Measurements from ENCODE around the gene EML4. TPM values are rescaled to one million over a fixed set of nuclear protein-coding genes. Genes with fewer than 3 reads are reported as not detected.

The EML4 gene
- total RNA-seq, 4 donors from 2014 or later: 27.4 to 96.8 (median 58.0) TPM

GRCh38 chr2:42324244-42324643 is 155.1 kb downstream of the EML4 start:
- H3K36me3 ChIP-seq: no peaks in the 10 kb centered on the region
- H3K9me3 ChIP-seq: no peaks in the 10 kb centered on the region
- H3K27me3 ChIP-seq: no peaks in the 10 kb centered on the region
- no peak overlapping the region for H3K27ac ChIP-seq
- no peaks in the 10 kb centered on the region for H3K4me1 ChIP-seq
- H3K4me3 ChIP-seq: no peak overlapping the region
- TF ChIP-seq POLR2A (IDR thresholded peaks at IDR 0.05): no peak
- TF ChIP-seq CTCF (IDR thresholded peaks at IDR 0.05): no peak
- intact Hi-C loops (cut with DNase I; ENCODE audit: low total_unique reads): no loop called here
- no peak for DNase-seq

- Histone ChIP-seq H3K27me3 (no peaks in the 10 kb centered on the region), H3K4me1 (peaks cover 0 to 2% of the 10 kb centered on the region in 2 donors), H3K36me3 (no peaks in the 10 kb centered on the region), H3K9me3 (no peaks in the 10 kb centered on the region), H3K27ac (no peak overlapping the region), H3K4me3 (no peak overlapping the region)
- no peak for DNase-seq
- intact Hi-C loops (cut with DNase I; ENCODE audit: low total_unique reads): loop anchor here (5.0 kb wide), 1 partner anchor 228 kb away; no protein-coding TSS in a partner anchor
- TF ChIP-seq CTCF (IDR thresholded peaks at IDR 0.05) (no peak), POLR2A (IDR thresholded peaks at IDR 0.05) (no peak)
Observed at GRCh38 chr2:42324949-42325348, 155.8 kb downstream of the EML4 start.

GRCh38 chr2:42325609-42326008 is 156.5 kb downstream of the EML4 start:
- Histone ChIP-seq H3K27ac (no peak overlapping the region), H3K4me1 (peaks cover 0 to 9% of the 10 kb centered on the region in 2 donors), H3K27me3 (no peaks in the 10 kb centered on the region), H3K36me3 (no peaks in the 10 kb centered on the region), H3K4me3 (no peak overlapping the region), H3K9me3 (no peaks in the 10 kb centered on the region)
- TF ChIP-seq CTCF (IDR thresholded peaks at IDR 0.05): no peak
- no peak for TF ChIP-seq POLR2A (IDR thresholded peaks at IDR 0.05)
- no peak for DNase-seq
- intact Hi-C loops (cut with DNase I; ENCODE audit: low total_unique reads): loop anchor here (5.0 kb wide), 1 partner anchor 228 kb away; no protein-coding TSS in a partner anchor

- Histone ChIP-seq H3K9me3 (no peaks in the 10 kb centered on the region), H3K27ac (no peak overlapping the region), H3K4me1 (peaks cover 0 to 9% of the 10 kb centered on the region in 2 donors), H3K36me3 (no peaks in the 10 kb centered on the region), H3K4me3 (no peak overlapping the region), H3K27me3 (no peaks in the 10 kb centered on the region)
- intact Hi-C loops (cut with DNase I; ENCODE audit: low total_unique reads): loop anchor here (5.0 kb wide), 1 partner anchor 230 kb away; no protein-coding TSS in a partner anchor
- no peak for DNase-seq
- TF ChIP-seq CTCF (IDR thresholded peaks at IDR 0.05): no peak
- TF ChIP-seq POLR2A (IDR thresholded peaks at IDR 0.05): no peak
Observed at GRCh38 chr2:42327125-42327524, 158.0 kb downstream of the EML4 start.

GRCh38 chr2:42328148-42328833 is 159.1 kb downstream of the EML4 start:
- H3K27ac ChIP-seq: no peak overlapping the region
- H3K36me3 ChIP-seq: no peaks in the 10 kb centered on the region
- intact Hi-C loops (cut with DNase I; ENCODE audit: low total_unique reads): loop anchor here (5.0 kb wide), 1 partner anchor 231 kb away; no protein-coding TSS in a partner anchor
- H3K4me1 ChIP-seq: peaks cover 0 to 9% of the 10 kb centered on the region in 2 donors
- TF ChIP-seq POLR2A (IDR thresholded peaks at IDR 0.05) (no peak), CTCF (IDR thresholded peaks at IDR 0.05) (peak; percentile 43 to 56 (median 48))
- no peak for DNase-seq
- H3K27me3 ChIP-seq: no peaks in the 10 kb centered on the region
- no peaks in the 10 kb centered on the region for H3K9me3 ChIP-seq
- H3K4me3 ChIP-seq: no peak overlapping the region
